Measurements from ENCODE around the gene GAL3ST3. TPM values are rescaled to one million over a fixed set of nuclear protein-coding genes. Genes with fewer than 3 reads are reported as not detected.

GAL3ST3 gene
- total RNA-seq, 1 donor from 2014 or later, result 0.94 TPM

DNA sequence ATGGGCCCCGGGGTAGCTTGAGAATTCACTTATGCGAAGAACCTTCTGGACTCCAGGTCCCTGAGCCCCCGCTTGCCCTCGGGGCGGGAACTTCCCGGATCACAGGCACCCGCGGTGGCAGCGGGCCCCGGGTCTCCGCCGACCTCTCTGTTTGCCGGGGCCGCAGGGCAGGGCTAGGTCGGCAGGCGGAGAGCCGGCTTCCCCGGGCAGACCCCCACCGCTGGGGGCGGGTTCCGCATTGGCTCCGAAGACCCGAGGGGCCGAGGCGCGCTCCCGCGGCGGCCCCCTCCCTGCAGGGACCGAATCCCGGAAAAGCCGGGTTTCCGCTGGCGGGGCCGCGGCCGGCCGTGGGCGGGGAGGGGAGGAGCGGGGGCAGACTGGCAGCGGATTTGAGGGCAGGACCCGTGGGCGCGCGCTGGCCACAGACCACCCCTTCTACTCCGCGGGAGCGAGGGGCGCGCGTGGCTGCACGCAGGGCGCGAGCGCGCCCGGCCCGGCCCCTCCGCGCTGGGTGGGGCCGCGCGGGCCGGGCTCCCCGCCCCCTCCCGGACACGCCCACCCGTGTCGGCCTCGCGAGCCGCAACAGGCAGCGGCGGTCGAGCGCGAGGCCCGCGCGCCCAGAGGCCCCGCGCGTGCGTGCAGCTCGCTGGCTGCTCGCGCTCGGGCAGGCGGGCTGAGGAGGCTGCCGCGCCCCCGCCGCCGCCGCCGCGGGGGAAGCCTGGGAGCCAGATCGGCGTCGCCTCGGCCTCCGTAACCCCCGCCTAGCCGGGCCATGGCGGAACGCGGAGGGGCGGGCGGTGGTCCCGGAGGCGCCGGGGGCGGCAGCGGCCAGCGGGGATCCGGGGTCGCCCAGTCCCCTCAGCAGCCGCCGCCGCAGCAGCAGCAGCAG, 21.0 kb upstream of the GAL3ST3 start, which contains the start of gene PACS1:
Gene PACS1 (plus strand): TSS at position 558 of the 889 bp plus-strand sequence. CDS start 215 bp downstream, at position 773.
- peak; percentile 94 for DNase-seq (ENCODE audit: extremely low spot score, unreplicated experiment)
- peak within 1 kb of the TSS; percentile 88 for H3K4me3 Mint-ChIP-seq (ENCODE audit: unreplicated experiment)
- no peaks in the 10 kb centered on the region for H3K27me3 Mint-ChIP-seq (ENCODE audit: unreplicated experiment)
- H3K4me1 Mint-ChIP-seq (ENCODE audit: unreplicated experiment), result peaks cover 42% of the 10 kb centered on the region
- peaks cover 42% of the 10 kb centered on the region for H3K36me3 Mint-ChIP-seq (ENCODE audit: unreplicated experiment)
- H3K27ac Mint-ChIP-seq (ENCODE audit: unreplicated experiment), result peak within 1 kb of the TSS; percentile 97
- no peaks in the 10 kb centered on the region for H3K9me3 Mint-ChIP-seq (ENCODE audit: unreplicated experiment)
- TF ChIP-seq, protein P1, sequence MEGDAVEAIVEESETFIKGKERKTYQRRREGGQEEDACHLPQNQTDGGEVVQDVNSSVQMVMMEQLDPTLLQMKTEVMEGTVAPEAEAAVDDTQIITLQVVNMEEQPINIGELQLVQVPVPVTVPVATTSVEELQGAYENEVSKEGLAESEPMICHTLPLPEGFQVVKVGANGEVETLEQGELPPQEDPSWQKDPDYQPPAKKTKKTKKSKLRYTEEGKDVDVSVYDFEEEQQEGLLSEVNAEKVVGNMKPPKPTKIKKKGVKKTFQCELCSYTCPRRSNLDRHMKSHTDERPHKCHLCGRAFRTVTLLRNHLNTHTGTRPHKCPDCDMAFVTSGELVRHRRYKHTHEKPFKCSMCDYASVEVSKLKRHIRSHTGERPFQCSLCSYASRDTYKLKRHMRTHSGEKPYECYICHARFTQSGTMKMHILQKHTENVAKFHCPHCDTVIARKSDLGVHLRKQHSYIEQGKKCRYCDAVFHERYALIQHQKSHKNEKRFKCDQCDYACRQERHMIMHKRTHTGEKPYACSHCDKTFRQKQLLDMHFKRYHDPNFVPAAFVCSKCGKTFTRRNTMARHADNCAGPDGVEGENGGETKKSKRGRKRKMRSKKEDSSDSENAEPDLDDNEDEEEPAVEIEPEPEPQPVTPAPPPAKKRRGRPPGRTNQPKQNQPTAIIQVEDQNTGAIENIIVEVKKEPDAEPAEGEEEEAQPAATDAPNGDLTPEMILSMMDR (IDR thresholded peaks at IDR 0.05), result peak; percentile 6

DNA sequence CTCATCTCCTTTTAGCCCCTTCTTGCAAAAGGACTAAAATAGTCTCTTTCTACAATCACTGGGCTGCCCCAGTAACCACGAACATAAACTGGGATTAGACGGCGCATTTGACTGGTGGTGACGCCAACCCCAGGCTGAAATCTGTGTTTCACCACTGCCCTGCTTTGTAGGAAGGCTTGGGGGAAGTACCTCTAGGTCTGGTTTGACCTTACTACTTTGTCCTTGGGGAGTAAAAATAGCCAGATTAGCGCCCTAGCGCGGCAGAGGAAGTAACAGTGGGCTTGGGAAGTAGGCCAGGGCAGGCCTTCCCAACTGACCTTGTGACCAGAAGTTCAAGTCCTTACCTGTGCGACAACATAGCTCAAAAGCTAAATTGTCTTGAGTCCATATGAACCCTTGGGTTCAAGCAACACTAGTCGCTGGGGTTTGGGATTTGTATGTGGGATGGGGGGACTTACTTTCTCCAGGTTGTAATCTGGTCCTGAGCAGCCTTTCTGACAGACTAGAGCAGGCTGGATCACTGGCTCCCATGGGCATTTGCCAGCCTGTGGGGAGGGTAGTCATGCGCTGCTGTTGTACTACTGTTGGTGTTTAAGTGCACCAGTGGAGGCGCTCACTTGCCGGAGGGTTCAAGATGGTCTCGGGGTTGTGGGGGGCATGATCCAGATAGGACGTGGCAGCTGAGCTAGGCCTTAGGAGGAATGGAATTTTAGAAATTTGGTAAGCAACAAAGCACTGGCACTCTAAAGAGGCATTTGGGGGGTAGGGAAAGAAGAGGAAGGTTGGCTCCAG, 20.2 kb upstream of the GAL3ST3 start:
- Mint-ChIP-seq H3K27me3 (ENCODE audit: unreplicated experiment) (no peaks in the 10 kb centered on the region), H3K9me3 (ENCODE audit: unreplicated experiment) (no peaks in the 10 kb centered on the region), H3K27ac (ENCODE audit: unreplicated experiment) (peak overlapping the region; percentile 97), H3K4me1 (ENCODE audit: unreplicated experiment) (peaks cover 37% of the 10 kb centered on the region), H3K36me3 (ENCODE audit: unreplicated experiment) (peaks cover 45% of the 10 kb centered on the region), H3K4me3 (ENCODE audit: unreplicated experiment) (peak overlapping the region; percentile 80)
- TF ChIP-seq, protein P1 (IDR thresholded peaks at IDR 0.05), result peak; percentile 25
- DNase-seq (ENCODE audit: extremely low spot score, unreplicated experiment), result peak; percentile 86

DNA sequence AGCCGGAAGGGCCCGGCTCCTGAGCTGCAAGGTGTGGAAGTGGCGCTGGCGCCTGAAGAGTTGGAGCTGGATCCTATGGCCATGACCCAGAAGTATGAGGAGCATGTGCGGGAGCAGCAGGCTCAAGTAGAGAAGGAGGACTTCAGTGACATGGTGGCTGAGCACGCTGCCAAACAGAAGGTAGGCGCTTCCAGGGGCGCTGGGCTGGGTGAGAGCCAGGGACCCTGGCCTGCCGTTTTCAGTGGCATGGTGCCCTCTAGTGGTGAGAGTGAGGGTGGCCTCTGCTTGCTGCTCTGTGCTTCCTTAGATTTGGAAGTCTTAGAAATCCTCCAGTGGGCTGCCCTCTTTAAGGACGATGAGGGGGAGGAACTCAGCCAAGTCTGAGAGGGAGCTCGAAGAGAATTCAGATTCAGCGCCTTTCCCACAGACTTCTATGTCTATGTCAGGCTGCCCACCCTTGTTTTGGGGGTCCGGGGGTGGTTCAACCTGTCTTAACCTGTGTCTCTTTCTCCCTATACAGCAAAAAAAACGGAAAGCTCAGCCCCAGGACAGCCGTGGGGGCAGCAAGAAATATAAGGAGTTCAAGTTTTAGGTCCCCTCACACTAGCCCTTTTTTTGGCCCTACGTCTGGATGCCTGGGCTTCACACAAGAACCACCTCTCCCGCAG, 19.3 kb upstream of the GAL3ST3 start:
- no peaks in the 10 kb centered on the region for H3K27me3 Mint-ChIP-seq (ENCODE audit: unreplicated experiment)
- H3K36me3 Mint-ChIP-seq (ENCODE audit: unreplicated experiment), result peaks cover 52% of the 10 kb centered on the region
- H3K27ac Mint-ChIP-seq (ENCODE audit: unreplicated experiment), result peak overlapping the region; percentile 97
- TF ChIP-seq, protein P1 (IDR thresholded peaks at IDR 0.05), result peak; percentile 96
- peak; percentile 93 for DNase-seq (ENCODE audit: extremely low spot score, unreplicated experiment)
- peak overlapping the region; percentile 48 for H3K4me3 Mint-ChIP-seq (ENCODE audit: unreplicated experiment)
- H3K9me3 Mint-ChIP-seq (ENCODE audit: unreplicated experiment), result no peaks in the 10 kb centered on the region
- H3K4me1 Mint-ChIP-seq (ENCODE audit: unreplicated experiment), result peaks cover 37% of the 10 kb centered on the region

DNA sequence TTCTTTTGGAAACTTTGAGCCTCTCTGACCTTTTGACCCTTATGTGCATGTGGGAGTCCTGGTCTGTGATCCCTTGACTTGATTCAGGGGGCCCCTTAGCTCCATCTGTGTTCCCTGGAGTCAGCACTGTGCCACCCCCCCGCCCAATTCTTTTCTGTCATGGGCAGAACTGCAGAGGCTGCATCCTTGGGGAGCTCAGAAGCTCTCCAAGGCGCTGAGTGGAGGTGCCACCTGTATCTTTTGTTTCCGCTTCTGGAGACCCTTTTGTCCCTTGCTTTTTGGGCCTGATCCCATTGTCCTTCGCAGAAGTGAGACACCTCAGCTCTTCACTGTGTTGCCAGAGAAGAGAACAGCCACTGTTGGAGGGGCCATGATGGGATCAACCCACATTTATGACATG, 18.7 kb upstream of the GAL3ST3 start:
- TF ChIP-seq, protein P1 (IDR thresholded peaks at IDR 0.05), result no peak
- no peak overlapping the region for H3K4me3 Mint-ChIP-seq (ENCODE audit: unreplicated experiment)
- H3K27me3 Mint-ChIP-seq (ENCODE audit: unreplicated experiment), result no peaks in the 10 kb centered on the region
- H3K27ac Mint-ChIP-seq (ENCODE audit: unreplicated experiment), result peak overlapping the region; percentile 97
- peak; percentile 73 for DNase-seq (ENCODE audit: extremely low spot score, unreplicated experiment)
- peaks cover 32% of the 10 kb centered on the region for H3K4me1 Mint-ChIP-seq (ENCODE audit: unreplicated experiment)
- H3K36me3 Mint-ChIP-seq (ENCODE audit: unreplicated experiment), result peaks cover 58% of the 10 kb centered on the region
- H3K9me3 Mint-ChIP-seq (ENCODE audit: unreplicated experiment), result no peaks in the 10 kb centered on the region
